Activated B cell treated with CpG ODN at 0.5 μM for 24 hours (primary cell): ENCODE results near the gene SRP19. TPM values are rescaled to one million over a fixed set of nuclear protein-coding genes. Genes with fewer than 3 reads are reported as not detected.
A peak's percentile ranks its signal among the peaks of the same experiment; 100 is the strongest.
"Not testable (repeated sequence)": the region's sequence is repeated elsewhere in the genome, so short reads cannot be mapped to it uniquely, and the experiment has no call there.

Experiments used
- ATAC-seq: fragments of 200-7000 bp; cut with Tn5 transposase; one replicate; pipeline ENCODE4 v1.10.0; 2021; ENCODE audit warnings: low read depth, mild to moderate bottlenecking, moderate library complexity
- CTCF ChIA-PET: fragments of 350-600 bp; sonication (Branson Sonifier 250); formaldehyde crosslinking; loops from one replicate; lab custom pipeline; 2021; ENCODE audit warnings: antibody characterized with exemption; lab: Charles Lee
- POLR2A ChIA-PET: fragments of 350-600 bp; sonication (Branson Sonifier 250); formaldehyde crosslinking; loops from one replicate; lab custom pipeline; 2021; ENCODE audit warnings: antibody characterized with exemption; lab: Charles Lee
- DNase-seq: peaks from one replicate; pipeline ENCODE4 v3.0.0; 2022
- H3K27ac Mint-ChIP-seq: one replicate; pipeline ENCODE4 v1.8.0; 2020; ENCODE audit warnings: mixed read lengths
- H3K27me3 Mint-ChIP-seq: one replicate; pipeline ENCODE4 v1.8.0; 2021; ENCODE audit warnings: mixed read lengths
- H3K36me3 Mint-ChIP-seq: one replicate; pipeline ENCODE4 v1.8.0; 2021; ENCODE audit warnings: low read depth, mixed read lengths
- H3K4me1 Mint-ChIP-seq: one replicate; pipeline ENCODE4 v1.8.0; 2021; ENCODE audit warnings: mixed read lengths
- H3K4me3 Mint-ChIP-seq: one replicate; pipeline ENCODE4 v1.8.0; 2020; ENCODE audit warnings: mild to moderate bottlenecking, mixed read lengths
- H3K9me3 Mint-ChIP-seq: one replicate; pipeline ENCODE4 v1.8.0; 2020; ENCODE audit warnings: mixed read lengths
- CTCF ChIP-seq: fragments of 200-600 bp; IDR thresholded peaks from one replicate; pipeline ENCODE4 v1.8.0; 2022; ENCODE audit warnings: antibody characterized with exemption, mild to moderate bottlenecking
- intact Hi-C: fragments of 100-400 bp; cut with micrococcal nuclease; formaldehyde crosslinking; loops from one replicate; pipeline ENCODE4 v1.15.1; 2024
- total RNA-seq: library from RNA; stranded (reverse); gene quantifications from 2 replicates; pipeline ENCODE4 v1.2.3, GENCODE V29; 2022

Gene SRP19
- total RNA-seq, 1 donor from 2014 or later: 51.6 TPM

DNA sequence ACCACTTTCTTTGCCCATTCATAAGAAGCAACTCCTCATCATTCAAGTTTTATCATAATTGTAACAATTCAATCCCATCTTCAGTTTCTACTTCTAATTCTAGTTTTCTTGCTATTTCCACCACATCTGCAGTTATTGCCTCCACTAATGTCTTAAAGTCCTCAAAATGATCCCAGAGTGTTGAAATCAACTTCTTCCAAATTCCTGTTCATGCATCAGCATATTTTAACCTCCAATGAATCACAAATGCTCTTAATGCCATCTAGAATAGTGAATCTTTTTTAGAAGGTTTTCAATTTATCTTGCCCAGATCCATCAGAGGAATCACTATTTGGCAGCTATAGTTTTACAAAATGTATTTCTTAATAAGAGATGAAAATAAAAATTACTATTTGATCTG lies 3.2 kb upstream of the SRP19 start:
- no peak overlapping the region for H3K4me3 Mint-ChIP-seq
- CTCF ChIA-PET: interaction anchor here (1.9 kb wide), 1 partner anchor 10 kb away, joined by 6 read pairs; no protein-coding TSS in a partner anchor

GRCh38 chr5:112860571-112860928 lies 537 bp upstream of the SRP19 start:
- Mint-ChIP-seq H3K36me3 (peaks cover 29% of the 10 kb centered on the region), H3K27ac (peak overlapping the region; percentile 96), H3K4me1 (peaks cover 34% of the 10 kb centered on the region), H3K4me3 (peak overlapping the region; percentile 96)
- not testable (repeated sequence) for DNase-seq, ATAC-seq, H3K27me3 Mint-ChIP-seq, H3K9me3 Mint-ChIP-seq
- ChIA-PET CTCF (interaction anchor here (0.9 to 1.6 kb wide), 6 partner anchors 10 to 136 kb away, joined by 3 to 10 read pairs (median 3); no protein-coding TSS in a partner anchor), POLR2A (interaction anchor here (1.3 to 2.4 kb wide), 9 partner anchors 9 to 337 kb away, joined by 4 to 36 read pairs (median 7); partner anchors contain the start of genes DCP2 and REEP5)
- intact Hi-C loops: loop anchor here (2.0 to 10.0 kb wide), 4 partner anchors 336 to 1348 kb away; partner anchors contain the start of genes NREP, STARD4 and YTHDC2

More for the DNA sequence above, 3.2 kb upstream of the SRP19 start:
- H3K4me1 Mint-ChIP-seq: peaks cover 23% of the 10 kb centered on the region
- H3K36me3 Mint-ChIP-seq: peaks cover 12% of the 10 kb centered on the region
- no peak for TF ChIP-seq CTCF
- ATAC-seq (no peak), DNase-seq (no peak)
- peaks cover 18% of the 10 kb centered on the region for H3K27me3 Mint-ChIP-seq
- POLR2A ChIA-PET: no interaction called here
- intact Hi-C loops: no loop called here
- peaks cover 9% of the 10 kb centered on the region for H3K9me3 Mint-ChIP-seq
- H3K27ac Mint-ChIP-seq: no peak overlapping the region

DNA sequence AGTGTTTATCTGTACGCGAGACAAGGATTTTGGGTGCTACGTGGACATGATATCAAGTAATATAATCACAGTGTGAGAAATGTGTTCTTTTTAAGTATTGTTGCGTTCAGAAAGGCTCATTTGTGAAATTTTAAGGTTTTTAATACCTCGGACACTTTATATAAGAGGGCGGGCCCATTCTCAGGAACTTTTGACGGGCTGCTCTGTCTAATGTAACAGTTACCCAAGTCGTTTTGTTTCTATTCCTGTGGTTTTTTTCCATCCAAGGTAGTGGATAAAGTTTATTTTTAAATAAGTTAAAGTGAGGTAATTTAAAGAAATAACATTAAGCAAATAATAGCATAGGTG lies 525 bp downstream of the SRP19 start:
- DNase-seq: no peak
- Mint-ChIP-seq H3K9me3 (no peaks in the 10 kb centered on the region), H3K27me3 (no peaks in the 10 kb centered on the region), H3K4me3 (peak overlapping the region; percentile 96), H3K27ac (peak overlapping the region; percentile 96), H3K4me1 (peaks cover 34% of the 10 kb centered on the region), H3K36me3 (peaks cover 38% of the 10 kb centered on the region)
- ATAC-seq: no peak
- ChIA-PET POLR2A (interaction anchor here (1.0 to 2.4 kb wide), 10 partner anchors 10 to 338 kb away, joined by 3 to 36 read pairs (median 6); partner anchors contain the start of genes DCP2 and REEP5), CTCF (interaction anchor here (1.4 to 1.6 kb wide), 2 partner anchors 13 to 103 kb away, joined by 5 to 10 read pairs; no protein-coding TSS in a partner anchor)
- TF ChIP-seq CTCF: no peak
- intact Hi-C loops: loop anchor here (1.0 to 10.0 kb wide), 10 partner anchors 13 to 1769 kb away; partner anchors contain the start of genes DCP2, NREP, REEP5 and STARD4

GRCh38 chr5:112862085-112862484 lies 998 bp downstream of the SRP19 start:
- Mint-ChIP-seq H3K27me3 (no peaks in the 10 kb centered on the region), H3K4me3 (peak overlapping the region; percentile 96), H3K4me1 (peaks cover 34% of the 10 kb centered on the region), H3K36me3 (peaks cover 43% of the 10 kb centered on the region), H3K9me3 (no peaks in the 10 kb centered on the region), H3K27ac (peak overlapping the region; percentile 96)
- intact Hi-C loops: loop anchor here (5.0 to 10.0 kb wide), 2 partner anchors 1107 to 1350 kb away; partner anchors contain the start of genes NREP and STARD4
- POLR2A ChIA-PET: interaction anchor here (2.1 to 2.4 kb wide), 2 partner anchors 60 to 114 kb away, joined by 23 to 36 read pairs; partner anchors contain the start of genes DCP2 and REEP5
- no peak for DNase-seq
- ATAC-seq: no peak
- TF ChIP-seq CTCF: no peak
- CTCF ChIA-PET: interaction anchor here (1.6 kb wide), 1 partner anchor 14 kb away, joined by 10 read pairs; no protein-coding TSS in a partner anchor

DNA sequence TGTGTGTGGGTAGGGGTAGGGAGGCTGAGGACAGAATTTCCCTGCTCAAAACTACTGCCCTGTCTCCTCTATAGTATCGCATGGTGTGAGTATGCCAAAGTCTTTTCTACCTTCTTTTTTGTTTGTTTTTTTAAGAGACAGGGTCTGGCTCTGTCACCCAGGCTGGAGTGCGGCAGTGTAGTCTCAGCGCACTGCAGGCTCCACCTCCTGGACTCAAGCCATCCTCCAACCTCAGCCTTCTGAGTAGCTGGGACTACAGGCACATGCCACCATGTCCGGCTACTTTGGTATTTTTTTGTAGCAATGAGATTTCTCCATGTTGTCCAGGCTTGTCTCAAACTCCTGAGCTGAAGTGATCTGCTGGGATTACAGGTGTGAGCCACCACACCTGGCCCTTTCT lies 2.5 kb downstream of the SRP19 start:
- TF ChIP-seq CTCF: no peak
- intact Hi-C loops: loop anchor here (5.0 to 10.0 kb wide), 2 partner anchors 1109 to 1351 kb away; partner anchors contain the start of genes NREP and STARD4
- Mint-ChIP-seq H3K9me3 (no peaks in the 10 kb centered on the region), H3K27ac (peak overlapping the region; percentile 18), H3K36me3 (peaks cover 57% of the 10 kb centered on the region), H3K4me1 (peaks cover 34% of the 10 kb centered on the region), H3K27me3 (no peaks in the 10 kb centered on the region), H3K4me3 (peak overlapping the region; percentile 28)
- DNase-seq: no peak
- POLR2A ChIA-PET: no interaction called here
- ATAC-seq: no peak
- CTCF ChIA-PET: interaction anchor here (1.1 kb wide), 1 partner anchor 15 kb away, joined by 3 read pairs; no protein-coding TSS in a partner anchor
